A549 (cell line): ENCODE data around the gene DNM3. TPM values are rescaled to one million over a fixed set of nuclear protein-coding genes. Genes with fewer than 3 reads are reported as not detected.

ENCODE experiments used
- ATAC-seq, 2 experiments: fragments of 200-7000 bp in 1 of 2; fragments of >200 bp in 1 of 2; cut with Nextera tagmentation in 1 of 2; cut with Tn5 transposase in 1 of 2; 3 replicates each; pipeline versions ENCODE4 v1.8.0 to v1.9.1; 2018 to 2020; ENCODE audit warnings: mild to moderate bottlenecking in 1 of 2, moderate library complexity in 1 of 2
- CTCF ChIA-PET: fragments of 300-600 bp; sonication (Branson Sonifier 250); formaldehyde crosslinking; extraction: SDS; loops from one replicate; lab custom pipeline; 2021; ENCODE audit warnings: antibody characterized with exemption, inconsistent platforms; lab: Yijun Ruan, JAX
- POLR2A ChIA-PET: fragments of 350-600 bp; formaldehyde crosslinking; extraction: SDS; loops from one replicate; lab custom pipeline; 2021; ENCODE audit warnings: antibody characterized with exemption, inconsistent platforms; lab: Yijun Ruan, JAX
- DNase-seq, 2 experiments: peaks; one replicate each; pipeline versions ENCODE4 v3.0.0 to v3.0.0-alpha.2; 2011 to 2016; ENCODE audit warnings: low read depth in 1 of 2, low spot score in 1 of 2
- FAIRE-seq: peaks from 2 replicates; lab custom pipeline; 2011; peaks lifted over from hg19 to GRCh38; lab: Jason Lieb, UNC
- H3K27ac ChIP-seq, 2 experiments: fragments of >200 bp; sonication (Bioruptor Twin); formaldehyde crosslinking; 3 replicates each; pipeline ENCODE4 v1.5.1; 2016 to 2017
- H3K4me1 ChIP-seq: fragments of >200 bp; sonication (Bioruptor Twin); formaldehyde crosslinking; 3 replicates; pipeline ENCODE4 v1.6.1; 2016
- H3K4me2 ChIP-seq: fragments of >200 bp; sonication (Bioruptor Twin); formaldehyde crosslinking; 3 replicates; pipeline ENCODE4 v1.6.1; 2016
- H3K4me3 ChIP-seq: fragments of >200 bp; sonication (Bioruptor Twin); formaldehyde crosslinking; 3 replicates; pipeline ENCODE4 v1.5.1; 2016
- H3K9me3 ChIP-seq: fragments of >200 bp; sonication (Bioruptor Twin); formaldehyde crosslinking; 3 replicates; pipeline ENCODE4 v1.6.1; 2016
- CBX2 ChIP-seq: fragments of 200-600 bp; sonication (generic); IDR thresholded peaks from 2 replicates; pipeline ENCODE4 v1.6.1; 2016; ENCODE audit warnings: low read depth, mild to moderate bottlenecking, borderline replicate concordance
- CHD2 ChIP-seq: fragments of 150-350 bp; IDR thresholded peaks from 2 replicates; pipeline ENCODE4 v1.6.1; 2014; ENCODE audit warnings: low read length; ENCODE audit not compliant: partially characterized antibody
- ELK1 ChIP-seq: fragments of 150-350 bp; IDR thresholded peaks from 2 replicates; pipeline ENCODE4 v1.6.1; 2014; ENCODE audit warnings: low read depth, mild to moderate bottlenecking, low read length
- ESRRA ChIP-seq: fragments of 150-350 bp; IDR thresholded peaks from 2 replicates; pipeline ENCODE4 v1.6.1; 2014; ENCODE audit warnings: mild to moderate bottlenecking, low read length, borderline replicate concordance
- FOSL2 ChIP-seq, 2 experiments: fragments of 450-650 bp in 1 of 2; fragments of >200 bp in 1 of 2; sonication (Bioruptor Twin) in 1 of 2; formaldehyde crosslinking; IDR thresholded peaks; 2 replicates each; pipeline versions ENCODE4 v1.5.0 to v1.6.1; 2016 to 2020; ENCODE audit warnings: mild to moderate bottlenecking in 1 of 2, moderate library complexity in 1 of 2
- FOXS1 ChIP-seq: fragments of 250-450 bp; sonication (Bioruptor Pico); IDR thresholded peaks from 2 replicates; pipeline ENCODE4 v1.5.0; 2020; ENCODE audit warnings: mild to moderate bottlenecking, moderate library complexity
- HMGXB4 ChIP-seq: fragments of 250-450 bp; sonication (Bioruptor Pico); IDR thresholded peaks from 2 replicates; pipeline ENCODE4 v1.5.0; 2021; ENCODE audit warnings: mild to moderate bottlenecking, moderate library complexity, borderline replicate concordance
- KDM1A ChIP-seq: fragments of 200-600 bp; sonication (generic); IDR thresholded peaks from 2 replicates; pipeline ENCODE4 v1.6.1; 2016; ENCODE audit warnings: low read depth, mild to moderate bottlenecking
- MAZ ChIP-seq: fragments of 150-350 bp; IDR thresholded peaks from 2 replicates; pipeline ENCODE4 v1.6.1; 2014; ENCODE audit warnings: antibody characterized with exemption, low read depth, low read length, borderline replicate concordance
- PBX3 ChIP-seq: IDR thresholded peaks from 2 replicates; pipeline ENCODE4 v1.6.1; 2012
- POLR2AphosphoS2 ChIP-seq: conservative IDR thresholded peaks from 2 replicates; pipeline ENCODE4 v1.6.1; 2012; ENCODE audit warnings: low read length, improper control_type of control experiment, inconsistent platforms
- REST ChIP-seq: fragments of 200-600 bp; sonication (generic); IDR thresholded peaks from 2 replicates; pipeline ENCODE4 v1.6.1; 2016; ENCODE audit warnings: antibody characterized with exemption, mild to moderate bottlenecking, moderate library complexity
- TFCP2L1 ChIP-seq: fragments of 250-450 bp; sonication (Bioruptor Pico); IDR thresholded peaks from 2 replicates; pipeline ENCODE4 v1.5.0; 2021; ENCODE audit warnings: mild to moderate bottlenecking
- USF2 ChIP-seq: fragments of 450-650 bp; IDR thresholded peaks from 2 replicates; pipeline ENCODE4 v1.6.1; 2014; ENCODE audit warnings: antibody characterized with exemption
- WGBS: methylation state at CpG from one replicate; pipeline ENCODE4 v1.1.6; 2017; ENCODE audit errors: missing lambda C conversion rate; 5-methylcytosine and 5-hydroxymethylcytosine counted together
- polyA plus RNA-seq, 4 experiments: library from polyadenylated mRNA; depleted of rRNA in 3 of 4; stranded (reverse); fragments of >200 nt; fragmentation: RNase III in 1 of 4; extraction: RNeasy Plus Mini Kit Qiagen cat#74134 plus additional on column Dnase treatment in 1 of 4; gene quantifications; 2 replicates in 3 of 4; 3 replicates in 1 of 4; pipeline ENCODE4 v1.2.3, GENCODE V29; 2011 to 2017

Gene DNM3
- polyA plus RNA-seq, 2 of the 4 experiments (the other 2 are of a cell fraction) = 0.57 to 1.5 TPM

GRCh38 chr1:172397633-172398032, 556.3 kb downstream of the DNM3 start:
- Histone ChIP-seq H3K4me2 (no peak overlapping the region), H3K4me3 (no peak overlapping the region), H3K27ac (peak overlapping the region in 1 of 2 experiments; percentile 86; a peak in 1 of 6 replicates), H3K9me3 (no peaks in the 10 kb centered on the region), H3K4me1 (peaks cover 32% of the 10 kb centered on the region)
- ChIA-PET POLR2A (interaction anchor here (0.9 to 2.6 kb wide), 2 partner anchors 39 to 75 kb away, joined by 3 to 24 read pairs; no protein-coding TSS in a partner anchor), CTCF (interaction anchor here (0.6 to 4.7 kb wide), 7 partner anchors 22 to 463 kb away, joined by 3 to 48 read pairs (median 4); no protein-coding TSS in a partner anchor)
- 96% methylated on average over 2 of the region's 2 CpGs for WGBS
- ATAC-seq = no peak
- TF ChIP-seq FOSL2 (IDR thresholded peaks at IDR 0.05) (no peak), FOSL2 (CRISPR knock-in tag; IDR thresholded peaks at IDR 0.05) (no peak), ELK1 (no peak), MAZ (no peak), HMGXB4 (no peak), KDM1A (no peak), POLR2AphosphoS2 (no peak), REST (no peak), USF2 (no peak), TFCP2L1 (no peak), FOXS1 (CRISPR knock-in tag) (no peak), CHD2 (no peak)
- no peak for DNase-seq
- FAIRE-seq = peak; percentile 36

- Histone ChIP-seq H3K27ac (peak overlapping the region; percentile 83 to 86; a peak in 5 of 6 replicates), H3K4me1 (peaks cover 32% of the 10 kb centered on the region), H3K9me3 (no peaks in the 10 kb centered on the region), H3K4me3 (no peak overlapping the region), H3K4me2 (no peak overlapping the region)
- DNase-seq = no peak
- no peak for ATAC-seq
- POLR2A ChIA-PET = interaction anchor here (2.6 kb wide), 1 partner anchor 39 kb away, joined by 24 read pairs; no protein-coding TSS in a partner anchor
- WGBS = 94% methylated on average over 2 of the region's 2 CpGs
- no peak for FAIRE-seq
- TF ChIP-seq ELK1 = no peak
- no peak for TF ChIP-seq PBX3
- no peak for TF ChIP-seq CBX2
- no peak for TF ChIP-seq ESRRA
- CTCF ChIA-PET = interaction anchor here (0.6 to 4.7 kb wide), 14 partner anchors 10 to 463 kb away, joined by 3 to 48 read pairs (median 4); no protein-coding TSS in a partner anchor
Measured at GRCh38 chr1:172398193-172398592, 556.9 kb downstream of the DNM3 start.
